ENCODE measurements around the gene FBXL12.

- TF ChIP-seq CTCF (IDR thresholded peaks at IDR 0.05), result no peak
- no peak for TF ChIP-seq EP300 (IDR thresholded peaks at IDR 0.05)
- TF ChIP-seq POLR2A (IDR thresholded peaks at IDR 0.05), result no peak
- no peak for TF ChIP-seq POLR2AphosphoS5 (IDR thresholded peaks at IDR 0.05)
Observed at GRCh38 chr19:9786342-9786741, 32.5 kb downstream of the FBXL12 start.

Measured in upper lobe of left lung (tissue), 4 donors.